ENCODE measurements around the gene KCNJ12.
"Not testable (repeated sequence)": the region's sequence is repeated elsewhere in the genome, so short reads cannot be mapped to it uniquely, and the experiment has no call there.

- TF ChIP-seq CTCF, POLR2A, POLR2AphosphoS5 (IDR thresholded peaks at IDR 0.05): not testable (repeated sequence)
Observed at GRCh38 chr17:21436883-21437836, 61.0 kb downstream of the KCNJ12 start.

Data from suprapubic skin (tissue), 4 donors.